BE2C (cell line): Measurements from ENCODE around the gene RBM14.
"Not testable (repeated sequence)": the region's sequence is repeated elsewhere in the genome, so short reads cannot be mapped to it uniquely, and the experiment has no call there.

ENCODE experiments used
- DNase-seq: peaks from one replicate; pipeline ENCODE4 v3.0.0-alpha.2; 2020
- H3K27me3 ChIP-seq: fragments of 250-450 bp; sonication (Bioruptor Pico); 2 replicates; pipeline ENCODE4 v1.5.1; 2020; ENCODE audit warnings: mild to moderate bottlenecking
- H3K36me3 ChIP-seq: fragments of 250-450 bp; sonication (Bioruptor Pico); 2 replicates; pipeline ENCODE4 v1.5.1; 2020; ENCODE audit warnings: mild to moderate bottlenecking
- H3K4me1 ChIP-seq: fragments of 250-450 bp; sonication (Bioruptor Pico); 2 replicates; pipeline ENCODE4 v1.5.1; 2020
- H3K4me3 ChIP-seq: 2 replicates; pipeline ENCODE4 v1.5.1; 2011; ENCODE audit warnings: low read depth, low read length
- H3K9me3 ChIP-seq: fragments of 250-450 bp; sonication (Bioruptor Pico); 2 replicates; pipeline ENCODE4 v1.5.1; 2020
- TF ChIP-seq, protein P1 (sequence below): IDR thresholded peaks from 2 replicates; pipeline ENCODE4 v1.5.1; 2012; ENCODE audit warnings: mild to moderate bottlenecking, low read depth, low read length

RBM14 gene

DNA sequence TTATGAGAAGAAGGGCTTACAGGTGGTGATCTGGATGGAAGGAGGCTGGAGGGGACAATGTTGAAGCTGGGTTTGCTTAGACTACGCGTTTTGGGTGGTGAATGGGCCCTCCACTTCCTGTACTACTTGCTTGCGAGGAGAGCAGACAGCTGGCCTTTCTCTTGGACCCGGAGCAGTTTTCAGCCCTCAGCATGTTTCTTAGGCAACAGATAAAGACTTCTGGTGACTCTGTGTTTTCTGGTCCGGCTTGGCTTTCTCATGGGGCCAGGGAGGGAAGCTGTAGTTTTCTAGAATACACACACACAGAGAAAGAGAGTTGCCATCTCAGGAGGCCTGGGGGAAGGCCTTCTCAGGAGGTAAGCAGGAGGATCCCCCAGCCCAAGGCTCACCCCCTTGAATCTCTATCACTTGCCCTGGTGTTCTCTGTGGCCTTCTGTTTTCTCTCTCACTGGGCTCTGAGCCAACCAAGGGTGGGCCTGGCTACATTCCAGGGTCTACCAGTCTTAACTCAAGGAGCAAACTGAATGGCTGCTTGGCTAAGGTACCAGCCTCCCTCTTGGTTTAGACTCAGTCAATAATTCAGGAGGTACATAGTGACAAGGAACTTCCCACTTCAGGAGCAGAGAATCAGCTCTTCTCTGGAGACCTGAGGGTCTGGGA is 21.1 kb upstream of the RBM14 start:
- Histone ChIP-seq H3K9me3 (no peaks in the 10 kb centered on the region), H3K36me3 (peaks cover 10% of the 10 kb centered on the region), H3K4me1 (0 out of 2 replicates have a peak, but pooled peaks cover 3% of the 10 kb centered on the region), H3K4me3 (no peak overlapping the region), H3K27me3 (no peaks in the 10 kb centered on the region)
- TF ChIP-seq, protein P1, sequence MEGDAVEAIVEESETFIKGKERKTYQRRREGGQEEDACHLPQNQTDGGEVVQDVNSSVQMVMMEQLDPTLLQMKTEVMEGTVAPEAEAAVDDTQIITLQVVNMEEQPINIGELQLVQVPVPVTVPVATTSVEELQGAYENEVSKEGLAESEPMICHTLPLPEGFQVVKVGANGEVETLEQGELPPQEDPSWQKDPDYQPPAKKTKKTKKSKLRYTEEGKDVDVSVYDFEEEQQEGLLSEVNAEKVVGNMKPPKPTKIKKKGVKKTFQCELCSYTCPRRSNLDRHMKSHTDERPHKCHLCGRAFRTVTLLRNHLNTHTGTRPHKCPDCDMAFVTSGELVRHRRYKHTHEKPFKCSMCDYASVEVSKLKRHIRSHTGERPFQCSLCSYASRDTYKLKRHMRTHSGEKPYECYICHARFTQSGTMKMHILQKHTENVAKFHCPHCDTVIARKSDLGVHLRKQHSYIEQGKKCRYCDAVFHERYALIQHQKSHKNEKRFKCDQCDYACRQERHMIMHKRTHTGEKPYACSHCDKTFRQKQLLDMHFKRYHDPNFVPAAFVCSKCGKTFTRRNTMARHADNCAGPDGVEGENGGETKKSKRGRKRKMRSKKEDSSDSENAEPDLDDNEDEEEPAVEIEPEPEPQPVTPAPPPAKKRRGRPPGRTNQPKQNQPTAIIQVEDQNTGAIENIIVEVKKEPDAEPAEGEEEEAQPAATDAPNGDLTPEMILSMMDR: no peak
- DNase-seq: peak; percentile 49

DNA sequence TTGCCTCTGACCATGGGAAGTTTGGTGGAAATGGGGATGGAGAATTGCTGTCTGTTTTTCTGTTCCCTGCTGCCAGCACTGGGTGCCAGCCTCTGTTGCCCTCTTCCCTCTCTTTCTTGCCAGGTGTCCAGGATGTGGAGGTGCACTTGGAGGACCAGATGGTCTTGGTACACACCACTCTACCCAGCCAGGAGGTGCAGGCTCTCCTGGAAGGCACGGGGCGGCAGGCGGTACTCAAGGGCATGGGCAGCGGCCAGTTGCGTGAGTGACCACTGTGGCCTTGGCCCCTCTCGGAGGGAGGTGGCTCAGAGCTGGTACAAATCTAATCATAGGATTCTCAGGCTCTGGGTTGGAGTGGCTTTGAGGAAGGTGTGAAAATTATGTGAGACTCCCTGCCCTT is 17.4 kb upstream of the RBM14 start:
- TF ChIP-seq, protein P1: no peak
- Histone ChIP-seq H3K4me1 (peaks cover 8% of the 10 kb centered on the region), H3K36me3 (peaks cover 10% of the 10 kb centered on the region), H3K27me3 (no peaks in the 10 kb centered on the region), H3K4me3 (no peak overlapping the region), H3K9me3 (no peaks in the 10 kb centered on the region)
- no peak for DNase-seq

GRCh38 chr11:66600219-66600618 is 16.2 kb upstream of the RBM14 start:
- Histone ChIP-seq H3K36me3 (peaks cover 10% of the 10 kb centered on the region), H3K4me3 (no peak overlapping the region), H3K4me1 (peaks cover 8% of the 10 kb centered on the region), H3K27me3 (no peaks in the 10 kb centered on the region), H3K9me3 (no peaks in the 10 kb centered on the region)
- DNase-seq: no peak
- TF ChIP-seq, protein P1: no peak

DNA sequence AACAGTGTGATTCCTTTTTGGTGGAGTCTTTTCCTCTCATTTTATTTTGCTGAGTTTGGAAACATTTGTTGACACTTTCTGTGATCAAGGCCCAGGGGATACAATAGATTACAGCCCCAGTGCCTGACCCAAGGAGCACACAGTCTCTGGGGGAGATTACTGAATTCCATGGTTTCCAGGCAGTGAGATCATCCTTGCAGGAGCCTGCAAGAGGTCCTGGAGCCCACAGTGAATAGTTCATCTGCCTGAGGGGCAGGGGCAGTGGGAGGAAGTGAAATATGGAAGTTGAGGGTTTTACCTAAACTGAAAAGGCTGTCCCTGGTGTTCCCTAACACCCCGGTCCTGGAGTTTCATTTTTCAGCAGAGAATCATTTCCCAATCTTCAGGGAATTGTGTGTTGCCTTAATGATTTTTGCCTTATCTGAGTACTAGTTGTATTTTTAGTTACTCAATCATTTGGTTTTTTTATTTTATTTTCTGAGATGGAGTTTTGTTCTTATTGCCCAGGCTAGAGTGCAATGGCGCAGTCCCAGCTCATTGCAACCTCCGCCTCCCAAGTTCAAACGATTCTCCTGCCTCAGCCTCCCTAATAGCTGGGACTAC is 15.7 kb upstream of the RBM14 start:
- Histone ChIP-seq H3K27me3 (no peaks in the 10 kb centered on the region), H3K4me1 (peaks cover 8% of the 10 kb centered on the region), H3K36me3 (peaks cover 10% of the 10 kb centered on the region), H3K9me3 (no peaks in the 10 kb centered on the region), H3K4me3 (no peak overlapping the region)
- DNase-seq: no peak
- TF ChIP-seq, protein P1: no peak

DNA sequence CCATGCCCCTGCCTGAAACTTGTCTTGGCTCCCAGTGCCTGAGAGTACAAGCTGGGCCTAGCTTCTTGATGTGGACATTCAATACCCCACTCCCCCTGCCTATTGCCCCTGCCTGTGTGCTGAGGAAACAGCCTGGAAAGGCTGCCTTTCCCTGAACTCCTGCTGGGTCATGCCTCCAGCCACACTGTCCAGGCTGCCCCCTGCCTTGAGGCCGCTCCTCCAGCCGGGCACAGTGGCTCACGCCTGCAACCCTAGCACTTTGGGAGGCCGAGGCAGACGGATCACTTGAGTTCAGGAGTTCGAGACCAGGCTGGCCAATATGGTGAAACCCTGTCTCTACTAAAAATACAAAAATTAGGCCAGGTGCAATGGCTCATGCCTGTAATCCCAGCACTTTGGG is 13.4 kb upstream of the RBM14 start:
- H3K36me3 ChIP-seq: peaks cover 10% of the 10 kb centered on the region
- DNase-seq: no peak
- no peak overlapping the region for H3K4me3 ChIP-seq
- H3K4me1 ChIP-seq: peaks cover 8% of the 10 kb centered on the region
- H3K9me3 ChIP-seq: no peaks in the 10 kb centered on the region
- TF ChIP-seq, protein P1: no peak
- H3K27me3 ChIP-seq: no peaks in the 10 kb centered on the region

DNA sequence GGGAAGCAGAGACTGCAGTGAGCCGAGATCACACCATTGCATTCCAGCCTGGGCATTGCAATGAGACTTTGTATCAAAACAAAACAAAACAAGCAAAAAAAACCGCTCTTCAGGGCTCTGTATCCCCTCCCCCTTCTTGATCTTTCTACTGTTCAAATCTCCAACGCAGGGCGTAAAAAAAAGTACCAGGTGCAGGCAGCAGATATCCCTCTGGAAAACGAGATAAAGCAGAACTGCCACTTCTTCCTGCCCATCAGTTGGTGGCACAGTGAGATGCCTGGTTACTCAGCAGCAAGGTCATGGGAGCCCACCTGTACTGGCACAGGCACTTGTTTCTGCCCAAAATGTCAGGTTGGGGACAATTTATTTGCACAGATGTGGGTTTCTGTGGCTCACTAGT is 12.3 kb upstream of the RBM14 start:
- H3K4me3 ChIP-seq: no peak overlapping the region
- H3K27me3 ChIP-seq: no peaks in the 10 kb centered on the region
- no peak for DNase-seq
- peaks cover 8% of the 10 kb centered on the region for H3K4me1 ChIP-seq
- TF ChIP-seq, protein P1: no peak
- H3K36me3 ChIP-seq: peaks cover 10% of the 10 kb centered on the region
- no peaks in the 10 kb centered on the region for H3K9me3 ChIP-seq

DNA sequence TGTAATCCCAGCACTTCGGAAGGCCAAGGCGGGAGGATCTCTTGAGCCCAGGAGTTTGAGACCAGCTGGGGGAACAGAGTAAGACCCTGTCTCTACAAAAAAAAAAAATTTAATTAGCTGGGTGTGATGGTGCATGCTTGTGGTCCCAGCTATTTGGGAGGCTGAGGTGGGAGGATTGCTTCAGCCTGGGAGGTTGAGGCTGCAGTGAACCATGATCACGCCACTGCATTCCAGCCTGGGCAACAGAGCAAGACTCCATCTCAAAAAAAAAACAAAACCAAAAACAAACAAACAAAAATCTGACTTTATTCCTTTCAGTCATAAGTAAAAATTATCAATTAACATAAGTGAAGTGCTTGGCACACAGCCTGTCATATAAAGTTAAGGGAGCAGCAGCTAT is 9.8 kb upstream of the RBM14 start:
- H3K4me1 ChIP-seq, H3K36me3 ChIP-seq, H3K27me3 ChIP-seq, DNase-seq, H3K9me3 ChIP-seq, H3K4me3 ChIP-seq: not testable (repeated sequence)
